Mesendoderm (in vitro differentiated cells): ENCODE measurements around the gene WDR37.
A peak's percentile ranks its signal among the peaks of the same experiment; 100 is the strongest.

ENCODE experiments used
- DNase-seq: peaks from one replicate; pipeline ENCODE4 v3.0.0; 2013
- H2AK5ac ChIP-seq: 2 replicates; pipeline ENCODE4 v1.6.1; 2013; ENCODE audit warnings: low read length, inconsistent platforms
- H2BK120ac ChIP-seq: 2 replicates; pipeline ENCODE4 v1.6.1; 2013; ENCODE audit warnings: low read depth, mild to moderate bottlenecking, low read length, moderate library complexity, mixed read lengths
- H2BK15ac ChIP-seq: replicated peaks from 2 replicates; pipeline ENCODE4 v1.6.1; 2013; ENCODE audit warnings: low read depth, mild to moderate bottlenecking, moderate library complexity
- H2BK5ac ChIP-seq: 2 replicates; pipeline ENCODE4 v1.6.1; 2013; ENCODE audit warnings: low read length, inconsistent platforms
- H3K18ac ChIP-seq: 2 replicates; pipeline ENCODE4 v1.6.1; 2013; ENCODE audit warnings: mild to moderate bottlenecking, low read length, mixed read lengths
- H3K23ac ChIP-seq: one replicate; pipeline ENCODE4 v1.6.1; 2013; ENCODE audit warnings: low read length
- H3K27ac ChIP-seq: 2 replicates; pipeline ENCODE4 v1.5.1; 2013; ENCODE audit warnings: low read depth, mild to moderate bottlenecking, inconsistent platforms, low read length, moderate library complexity
- H3K27me3 ChIP-seq: 2 replicates; pipeline ENCODE4 v1.6.1; 2013; ENCODE audit warnings: low read length, control low read depth, mild to moderate bottlenecking, inconsistent platforms; ENCODE audit not compliant: insufficient read depth, poor library complexity
- H3K36me3 ChIP-seq: 2 replicates; pipeline ENCODE4 v1.6.1; 2013; ENCODE audit warnings: low read length, inconsistent platforms; ENCODE audit not compliant: control insufficient read depth, insufficient read depth
- H3K4ac ChIP-seq: one replicate; pipeline ENCODE4 v1.6.1; 2013; ENCODE audit warnings: low read depth, mild to moderate bottlenecking, low read length, moderate library complexity
- H3K4me1 ChIP-seq: 2 replicates; pipeline ENCODE4 v1.6.1; 2013; ENCODE audit warnings: low read depth, low read length, inconsistent platforms; ENCODE audit not compliant: control insufficient read depth
- H3K4me2 ChIP-seq: 2 replicates; pipeline ENCODE4 v1.6.1; 2013; ENCODE audit warnings: low read length
- H3K4me3 ChIP-seq: 2 replicates; pipeline ENCODE4 v1.5.1; 2013; ENCODE audit warnings: mild to moderate bottlenecking, low read length
- H3K56ac ChIP-seq: one replicate; pipeline ENCODE4 v1.6.1; 2013; ENCODE audit warnings: low read length
- H3K79me1 ChIP-seq: 2 replicates; pipeline ENCODE4 v1.6.1; 2013; ENCODE audit warnings: low read length, inconsistent platforms
- H3K79me2 ChIP-seq: 2 replicates; pipeline ENCODE4 v1.6.1; 2013; ENCODE audit warnings: mild to moderate bottlenecking, low read length; ENCODE audit not compliant: control insufficient read depth, insufficient read depth
- H3K9ac ChIP-seq: 2 replicates; pipeline ENCODE4 v1.6.1; 2013; ENCODE audit warnings: low read length, inconsistent platforms
- H4K5ac ChIP-seq: one replicate; pipeline ENCODE4 v1.6.1; 2013; ENCODE audit warnings: low read length
- H4K8ac ChIP-seq: one replicate; pipeline ENCODE4 v1.6.1; 2013; ENCODE audit warnings: low read depth, mild to moderate bottlenecking, control low read depth, low read length, moderate library complexity
- WGBS: extraction: QIAGEN DNeasy Blood & Tissue Kit; methylation state at CpG from one replicate; pipeline ENCODE4 v1.1.7; 2013; ENCODE audit warnings: low lambda C conversion rate, missing lambda C conversion rate; ENCODE audit not compliant: insufficient coverage; ENCODE audit errors: extremely low coverage; 5-methylcytosine and 5-hydroxymethylcytosine counted together

Gene WDR37

GRCh38 chr10:1151076-1152033 is 95.2 kb downstream of the WDR37 start:
- Histone ChIP-seq H2BK120ac (no peak overlapping the region), H2BK15ac (no peak overlapping the region), H4K5ac (no peak overlapping the region), H2BK5ac (no peak overlapping the region), H3K36me3 (no peaks in the 10 kb centered on the region), H4K8ac (no peak overlapping the region), H3K4me1 (no peaks in the 10 kb centered on the region), H3K4me3 (no peak overlapping the region), H3K79me2 (no peaks in the 10 kb centered on the region), H3K27ac (no peak overlapping the region), H3K4ac (no peak overlapping the region), H3K23ac (no peak overlapping the region), H3K4me2 (no peak overlapping the region), H3K56ac (no peak overlapping the region), H3K9ac (no peak overlapping the region), H3K18ac (no peak overlapping the region), H2AK5ac (no peak overlapping the region), H3K79me1 (no peaks in the 10 kb centered on the region), H3K27me3 (no peaks in the 10 kb centered on the region)
- WGBS = no CpG with 5 or more reads among the region's 15 CpGs
- DNase-seq = no peak

- H3K79me1 ChIP-seq = no peaks in the 10 kb centered on the region
- H2BK15ac ChIP-seq = no peak overlapping the region
- H3K27ac ChIP-seq = no peak overlapping the region
- no peak overlapping the region for H2BK120ac ChIP-seq
- no peak overlapping the region for H3K56ac ChIP-seq
- no peak overlapping the region for H4K5ac ChIP-seq
- DNase-seq = no peak
- H3K27me3 ChIP-seq = no peaks in the 10 kb centered on the region
- H3K4me1 ChIP-seq = no peaks in the 10 kb centered on the region
- no peaks in the 10 kb centered on the region for H3K36me3 ChIP-seq
- H3K4ac ChIP-seq = no peak overlapping the region
- no peak overlapping the region for H2AK5ac ChIP-seq
- H3K4me3 ChIP-seq = no peak overlapping the region
- H2BK5ac ChIP-seq = no peak overlapping the region
- no peak overlapping the region for H3K9ac ChIP-seq
- no peak overlapping the region for H3K18ac ChIP-seq
- H3K79me2 ChIP-seq = no peaks in the 10 kb centered on the region
- H3K4me2 ChIP-seq = no peak overlapping the region
- no peak overlapping the region for H3K23ac ChIP-seq
- WGBS = no CpG with 5 or more reads among the region's 32 CpGs
- H4K8ac ChIP-seq = no peak overlapping the region
These were observed 96.4 kb downstream of the WDR37 start for GRCh38 chr10:1152386-1153250.

- no peaks in the 10 kb centered on the region for H3K27me3 ChIP-seq
- no peak overlapping the region for H3K4me3 ChIP-seq
- no peak overlapping the region for H2BK5ac ChIP-seq
- no peak overlapping the region for H4K5ac ChIP-seq
- H2BK15ac ChIP-seq = no peak overlapping the region
- H3K36me3 ChIP-seq = no peaks in the 10 kb centered on the region
- H3K4ac ChIP-seq = no peak overlapping the region
- H3K56ac ChIP-seq = no peak overlapping the region
- H3K4me2 ChIP-seq = no peak overlapping the region
- WGBS = no CpG with 5 or more reads among the region's 6 CpGs
- H3K79me2 ChIP-seq = no peaks in the 10 kb centered on the region
- no peak for DNase-seq
- H3K79me1 ChIP-seq = no peaks in the 10 kb centered on the region
- H3K27ac ChIP-seq = no peak overlapping the region
- H2BK120ac ChIP-seq = no peak overlapping the region
- H3K18ac ChIP-seq = no peak overlapping the region
- no peaks in the 10 kb centered on the region for H3K4me1 ChIP-seq
- H3K9ac ChIP-seq = no peak overlapping the region
- H3K23ac ChIP-seq = no peak overlapping the region
- H2AK5ac ChIP-seq = no peak overlapping the region
- H4K8ac ChIP-seq = no peak overlapping the region
These were observed 97.1 kb downstream of the WDR37 start for GRCh38 chr10:1153251-1153763.

GRCh38 chr10:1153805-1154351 is 97.7 kb downstream of the WDR37 start:
- Histone ChIP-seq H3K56ac (peak overlapping the region; percentile 25), H3K4me1 (no peaks in the 10 kb centered on the region), H3K9ac (no peak overlapping the region), H3K27me3 (no peaks in the 10 kb centered on the region), H2BK15ac (no peak overlapping the region), H3K36me3 (no peaks in the 10 kb centered on the region), H3K4ac (no peak overlapping the region), H4K8ac (no peak overlapping the region), H3K4me2 (no peak overlapping the region), H2AK5ac (no peak overlapping the region), H2BK120ac (no peak overlapping the region), H4K5ac (no peak overlapping the region), H3K23ac (no peak overlapping the region), H3K79me2 (no peaks in the 10 kb centered on the region), H3K27ac (no peak overlapping the region), H2BK5ac (no peak overlapping the region), H3K79me1 (no peaks in the 10 kb centered on the region), H3K4me3 (no peak overlapping the region), H3K18ac (no peak overlapping the region)
- no peak for DNase-seq
- no CpG with 5 or more reads among the region's 20 CpGs for WGBS

- Histone ChIP-seq H3K4me2 (no peak overlapping the region), H3K27ac (no peak overlapping the region), H3K4me1 (no peaks in the 10 kb centered on the region), H4K5ac (no peak overlapping the region), H3K4ac (no peak overlapping the region), H4K8ac (no peak overlapping the region), H2BK5ac (no peak overlapping the region), H3K79me2 (no peaks in the 10 kb centered on the region), H2BK120ac (no peak overlapping the region), H3K56ac (no peak overlapping the region), H2AK5ac (no peak overlapping the region), H3K4me3 (no peak overlapping the region), H2BK15ac (no peak overlapping the region), H3K18ac (no peak overlapping the region), H3K79me1 (no peaks in the 10 kb centered on the region), H3K27me3 (no peaks in the 10 kb centered on the region), H3K36me3 (no peaks in the 10 kb centered on the region), H3K9ac (no peak overlapping the region), H3K23ac (no peak overlapping the region)
- DNase-seq = no peak
- no CpG with 5 or more reads among the region's 9 CpGs for WGBS
These were observed 98.5 kb downstream of the WDR37 start for GRCh38 chr10:1154531-1155295.
